IPS-20b (cell line): Measurements from ENCODE around the gene ZNF160.

Source experiments
- H3K27ac ChIP-seq: one replicate; pipeline ENCODE4 v1.5.1; 2013; ENCODE audit warnings: low read length
- H3K27me3 ChIP-seq: 2 replicates; pipeline ENCODE4 v1.6.1; 2013; ENCODE audit warnings: mild to moderate bottlenecking, low read length, inconsistent platforms; ENCODE audit not compliant: insufficient read depth
- H3K36me3 ChIP-seq: 2 replicates; pipeline ENCODE4 v1.6.1; 2013; ENCODE audit warnings: low read depth, mild to moderate bottlenecking, inconsistent platforms, low read length, moderate library complexity; ENCODE audit not compliant: insufficient read depth
- H3K4me1 ChIP-seq: 2 replicates; pipeline ENCODE4 v1.6.1; 2013; ENCODE audit warnings: mild to moderate bottlenecking, control low read depth, inconsistent platforms, low read length, moderate library complexity; ENCODE audit not compliant: insufficient read depth
- H3K4me3 ChIP-seq: 2 replicates; pipeline ENCODE4 v1.5.1; 2013; ENCODE audit warnings: mild to moderate bottlenecking, low read length, inconsistent platforms
- H3K9ac ChIP-seq: 2 replicates; pipeline ENCODE4 v1.6.1; 2013; ENCODE audit warnings: low read depth, mild to moderate bottlenecking, inconsistent platforms, low read length, moderate library complexity
- H3K9me3 ChIP-seq: 2 replicates; pipeline ENCODE4 v1.6.1; 2013; ENCODE audit warnings: mild to moderate bottlenecking, low read depth, low read length, inconsistent platforms; ENCODE audit not compliant: insufficient read depth

ZNF160 gene

GRCh38 chr19:53088091-53088490 is 15.1 kb downstream of the ZNF160 start:
- peaks cover 5% of the 10 kb centered on the region; the same call in 1 of the 2 replicates for H3K4me1 ChIP-seq
- H3K4me3 ChIP-seq = no peak overlapping the region
- H3K9me3 ChIP-seq = no peaks in the 10 kb centered on the region
- peaks cover 63% of the 10 kb centered on the region for H3K36me3 ChIP-seq
- H3K9ac ChIP-seq = no peak overlapping the region
- no peaks in the 10 kb centered on the region for H3K27me3 ChIP-seq
- no peak overlapping the region for H3K27ac ChIP-seq

GRCh38 chr19:53086949-53087348 is 16.3 kb downstream of the ZNF160 start:
- Histone ChIP-seq H3K9ac (no peak overlapping the region), H3K27ac (no peak overlapping the region), H3K36me3 (peaks cover 70% of the 10 kb centered on the region), H3K4me1 (peaks cover 5% of the 10 kb centered on the region; the same call in 1 of the 2 replicates), H3K27me3 (no peaks in the 10 kb centered on the region), H3K9me3 (no peaks in the 10 kb centered on the region), H3K4me3 (no peak overlapping the region)

DNA sequence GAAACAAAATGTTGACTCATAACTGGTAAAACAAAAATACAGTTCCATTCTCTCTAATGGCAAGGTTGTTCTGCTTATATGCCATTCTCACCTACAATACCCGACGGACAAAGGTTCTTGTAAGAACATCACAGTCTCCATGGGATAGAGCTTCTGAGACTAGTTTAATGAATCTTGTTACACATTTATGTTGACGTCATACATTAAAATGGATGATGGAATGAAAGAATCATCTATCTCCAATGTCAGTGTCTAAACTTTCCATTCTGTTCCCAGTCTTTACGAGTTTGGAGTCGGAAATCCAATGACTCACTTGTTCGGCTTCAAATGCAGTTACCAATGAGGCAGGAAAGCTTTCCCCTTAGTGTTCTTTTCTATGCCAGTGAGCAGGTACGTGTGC is 17.7 kb downstream of the ZNF160 start:
- Histone ChIP-seq H3K9ac (no peak overlapping the region), H3K27me3 (no peaks in the 10 kb centered on the region), H3K36me3 (peaks cover 70% of the 10 kb centered on the region), H3K4me3 (no peak overlapping the region), H3K27ac (no peak overlapping the region), H3K4me1 (no peaks in the 10 kb centered on the region), H3K9me3 (no peaks in the 10 kb centered on the region)

DNA sequence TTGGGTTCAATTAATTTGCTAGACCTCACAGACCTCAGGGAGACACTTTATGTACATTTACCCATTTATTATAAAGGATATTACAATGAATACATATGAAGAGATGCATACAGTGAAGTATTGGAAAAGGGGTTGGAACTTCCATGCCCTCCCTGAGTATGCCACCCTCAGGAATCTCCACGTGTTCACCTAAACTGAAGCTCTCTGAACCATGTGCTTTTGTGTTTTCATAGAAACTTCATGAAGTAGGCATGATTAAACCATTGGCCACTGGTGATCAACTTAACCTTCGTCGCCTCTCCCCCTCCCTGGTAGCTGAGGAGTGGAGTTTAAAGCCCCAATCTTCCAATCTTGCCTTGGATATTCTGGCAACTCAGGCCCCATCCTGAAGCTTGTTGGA is 20.3 kb downstream of the ZNF160 start:
- H3K27ac ChIP-seq = no peak overlapping the region
- H3K4me1 ChIP-seq = no peaks in the 10 kb centered on the region
- H3K36me3 ChIP-seq = peaks cover 60% of the 10 kb centered on the region
- H3K9me3 ChIP-seq = no peaks in the 10 kb centered on the region
- no peak overlapping the region for H3K4me3 ChIP-seq
- no peak overlapping the region for H3K9ac ChIP-seq
- H3K27me3 ChIP-seq = no peaks in the 10 kb centered on the region

DNA sequence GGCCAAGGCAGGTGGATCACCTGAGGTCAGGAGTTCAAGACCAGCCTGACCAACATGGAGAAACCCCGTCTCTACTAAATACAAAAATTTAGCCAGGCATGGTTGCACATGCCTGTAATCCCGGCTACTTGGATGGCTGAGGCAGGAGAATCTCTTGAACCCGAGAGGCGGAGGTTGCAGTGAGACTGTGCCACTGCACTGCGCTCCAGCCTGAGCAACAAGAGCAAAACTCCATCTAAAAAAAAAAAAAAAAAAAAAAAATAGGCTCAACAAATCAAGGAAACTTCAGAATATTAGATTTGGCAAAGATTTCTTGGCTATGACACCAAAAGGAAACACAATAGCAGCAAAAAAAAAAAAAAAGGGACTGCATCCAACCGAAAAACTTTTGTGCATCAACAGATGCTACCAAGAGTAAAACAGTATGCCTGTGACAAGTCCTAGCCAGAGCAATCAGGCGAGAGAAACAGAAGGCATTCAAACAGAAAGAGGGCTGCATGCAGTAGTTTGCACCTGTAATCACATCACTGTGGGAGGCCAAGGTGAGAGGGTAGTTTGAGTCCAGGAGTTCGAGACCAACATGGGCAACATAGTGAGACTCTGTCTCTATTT is 23.8 kb downstream of the ZNF160 start:
- H3K36me3 ChIP-seq = peaks cover 46% of the 10 kb centered on the region
- H3K9ac ChIP-seq = no peak overlapping the region
- no peaks in the 10 kb centered on the region for H3K9me3 ChIP-seq

GRCh38 chr19:53078668-53079067 is 24.6 kb downstream of the ZNF160 start:
- Histone ChIP-seq H3K27ac (no peak overlapping the region), H3K4me1 (no peaks in the 10 kb centered on the region), H3K4me3 (no peak overlapping the region), H3K9ac (no peak overlapping the region), H3K27me3 (no peaks in the 10 kb centered on the region), H3K36me3 (peaks cover 45% of the 10 kb centered on the region; the same call in 1 of the 2 replicates), H3K9me3 (no peaks in the 10 kb centered on the region)

More for the DNA sequence above, 23.8 kb downstream of the ZNF160 start:
- no peak overlapping the region for H3K27ac ChIP-seq
- H3K4me1 ChIP-seq = no peaks in the 10 kb centered on the region
- no peak overlapping the region for H3K4me3 ChIP-seq
- no peaks in the 10 kb centered on the region for H3K27me3 ChIP-seq

- no peaks in the 10 kb centered on the region for H3K27me3 ChIP-seq
- H3K9ac ChIP-seq = no peak overlapping the region
- no peak overlapping the region for H3K4me3 ChIP-seq
- no peak overlapping the region for H3K27ac ChIP-seq
- no peaks in the 10 kb centered on the region; the same call in 1 of the 2 replicates for H3K9me3 ChIP-seq
- no peaks in the 10 kb centered on the region for H3K4me1 ChIP-seq
- peaks cover 49% of the 10 kb centered on the region for H3K36me3 ChIP-seq
Measured at GRCh38 chr19:53076984-53077383, 26.2 kb downstream of the ZNF160 start.

- H3K9ac ChIP-seq = no peak overlapping the region
- no peak overlapping the region for H3K27ac ChIP-seq
- H3K36me3 ChIP-seq = peaks cover 58% of the 10 kb centered on the region
- peaks cover 46% of the 10 kb centered on the region for H3K9me3 ChIP-seq
- no peaks in the 10 kb centered on the region for H3K4me1 ChIP-seq
- no peaks in the 10 kb centered on the region for H3K27me3 ChIP-seq
- no peak overlapping the region; the same call in 1 of the 2 replicates for H3K4me3 ChIP-seq
Measured at GRCh38 chr19:53068834-53069233, 34.4 kb downstream of the ZNF160 start.

DNA sequence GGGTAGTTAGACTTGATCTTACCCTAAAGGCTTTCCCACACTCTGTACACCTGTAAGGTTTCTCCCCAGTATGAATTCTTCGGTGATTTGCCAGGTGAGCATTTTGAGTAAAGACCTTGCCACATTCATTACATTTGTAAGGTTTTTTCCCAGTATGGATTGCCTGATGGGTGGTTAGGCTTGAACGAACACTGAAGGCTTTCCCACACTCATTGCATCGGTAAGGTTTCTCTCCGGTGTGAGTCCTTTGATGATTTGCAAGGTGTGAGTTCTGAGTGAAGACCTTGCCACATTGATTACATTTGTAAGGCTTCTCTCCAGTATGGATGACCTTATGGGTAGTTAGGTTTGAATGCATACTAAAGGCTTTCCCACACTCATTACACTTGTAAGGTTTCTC is 35.0 kb downstream of the ZNF160 start:
- Histone ChIP-seq H3K4me1 (no peaks in the 10 kb centered on the region), H3K4me3 (no peak overlapping the region; the same call in 1 of the 2 replicates), H3K27ac (no peak overlapping the region), H3K27me3 (no peaks in the 10 kb centered on the region), H3K9ac (no peak overlapping the region), H3K36me3 (peaks cover 52% of the 10 kb centered on the region), H3K9me3 (peaks cover 51% of the 10 kb centered on the region)

- peak overlapping the region; percentile 60; the same call in 1 of the 2 replicates for H3K4me3 ChIP-seq
Measured at GRCh38 chr19:53057904-53058580, 45.2 kb downstream of the ZNF160 start.

GRCh38 chr19:53055117-53055516 is 48.1 kb downstream of the ZNF160 start:
- no peaks in the 10 kb centered on the region for H3K36me3 ChIP-seq
- H3K4me1 ChIP-seq = no peaks in the 10 kb centered on the region
- no peaks in the 10 kb centered on the region for H3K9me3 ChIP-seq
- H3K4me3 ChIP-seq = no peak overlapping the region
- no peak overlapping the region for H3K9ac ChIP-seq
- H3K27me3 ChIP-seq = peaks cover 17% of the 10 kb centered on the region; the same call in 1 of the 2 replicates
- H3K27ac ChIP-seq = no peak overlapping the region

More at GRCh38 chr19:53057904-53058580, 45.2 kb downstream of the ZNF160 start:
- Histone ChIP-seq H3K36me3 (no peaks in the 10 kb centered on the region), H3K27ac (no peak overlapping the region), H3K9ac (peak overlapping the region; percentile 51; the same call in 1 of the 2 replicates), H3K4me1 (no peaks in the 10 kb centered on the region), H3K27me3 (peaks cover 17% of the 10 kb centered on the region; the same call in 1 of the 2 replicates), H3K9me3 (no peaks in the 10 kb centered on the region; the same call in none of the 2 replicates)

DNA sequence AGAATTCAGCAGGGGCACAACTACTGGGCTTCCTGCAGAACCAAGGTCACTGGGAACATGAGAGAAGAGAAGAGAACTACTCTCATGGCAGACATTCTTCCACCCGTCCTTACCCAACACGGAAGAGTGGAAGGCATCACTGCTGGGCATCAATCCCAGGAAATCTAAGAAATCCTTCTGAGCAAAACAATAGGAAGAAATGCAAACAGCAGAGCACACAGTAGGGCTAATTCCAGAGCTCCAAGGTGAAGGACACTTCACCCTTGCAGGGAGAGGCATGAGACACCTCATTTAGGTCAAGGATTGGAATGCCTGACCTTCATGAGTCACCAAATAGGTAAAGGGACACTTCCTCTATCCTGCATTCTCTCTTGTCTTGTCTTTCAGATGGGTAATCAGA is 55.8 kb downstream of the ZNF160 start:
- H3K27ac ChIP-seq = no peak overlapping the region
- no peak overlapping the region for H3K9ac ChIP-seq
- no peak overlapping the region for H3K4me3 ChIP-seq
- no peaks in the 10 kb centered on the region for H3K36me3 ChIP-seq
- H3K27me3 ChIP-seq = no peaks in the 10 kb centered on the region
- peaks cover 9% of the 10 kb centered on the region for H3K9me3 ChIP-seq
- no peaks in the 10 kb centered on the region for H3K4me1 ChIP-seq
